B cell (primary cell): ENCODE measurements around the gene CCDC196. TPM values are rescaled to one million over a fixed set of nuclear protein-coding genes. Genes with fewer than 3 reads are reported as not detected.

Experiments used
- ATAC-seq: fragments of 200-7000 bp; cut with Tn5 transposase; one replicate; pipeline ENCODE4 v1.10.0; 2021; ENCODE audit warnings: low read depth, mild to moderate bottlenecking, moderate number of reproducible peaks, moderate library complexity
- CTCF ChIA-PET: fragments of 350-600 bp; sonication (Branson Sonifier 250); formaldehyde crosslinking; loops from one replicate; lab custom pipeline; 2021; ENCODE audit warnings: antibody characterized with exemption, inconsistent platforms; lab: Charles Lee
- POLR2A ChIA-PET: fragments of 350-600 bp; sonication (Branson Sonifier 250); formaldehyde crosslinking; loops from one replicate; lab custom pipeline; 2021; ENCODE audit warnings: antibody characterized with exemption; lab: Charles Lee
- DNase-seq: peaks from one replicate; pipeline ENCODE4 v3.0.0; 2013
- H2AFZ ChIP-seq: 2 replicates; pipeline ENCODE4 v1.6.1; 2012; ENCODE audit warnings: mild to moderate bottlenecking, low read depth, low read length; ENCODE audit not compliant: insufficient read depth, poor library complexity, severe bottlenecking
- H3K27ac ChIP-seq, 2 donors: 1 replicate in 1 of 2; 2 replicates in 1 of 2; pipeline ENCODE4 v1.5.1; 2012 to 2013; ENCODE audit warnings: low read length in 2 of 2, mild to moderate bottlenecking in 2 of 2, moderate library complexity in 1 of 2
- H3K27me3 ChIP-seq, 4 experiments: fragments of 200-600 bp in 1 of 4; sonication (generic) in 1 of 4; replicated peaks in 1 of 4; 1 replicate in 2 of 4; 2 replicates in 2 of 4; pipeline versions ENCODE4 v1.6.1 to v1.7.0; 2013 to 2016; ENCODE audit warnings: low read length in 3 of 4, mild to moderate bottlenecking in 2 of 4, mixed read lengths in 1 of 4, moderate library complexity in 1 of 4; ENCODE audit not compliant: insufficient read depth in 4 of 4, control insufficient read depth in 3 of 4; ENCODE audit errors: control extremely low read depth in 1 of 4
- H3K36me3 ChIP-seq, 2 experiments: replicated peaks in 1 of 2; 1 replicate in 1 of 2; 2 replicates in 1 of 2; pipeline versions ENCODE4 v1.6.1 to v1.7.1; 2013; ENCODE audit warnings: low read length in 1 of 2; ENCODE audit not compliant: insufficient read depth in 2 of 2, control insufficient read depth in 1 of 2; ENCODE audit errors: control extremely low read depth in 1 of 2, extremely low read depth in 1 of 2
- H3K4me1 ChIP-seq, 2 donors: fragments of 200-600 bp in 1 of 2; sonication (generic) in 1 of 2; 1 replicate in 1 of 2; 2 replicates in 1 of 2; pipeline versions ENCODE4 v1.5.1 to v1.6.1; 2013 to 2017; ENCODE audit warnings: low read length in 2 of 2; ENCODE audit not compliant: control insufficient read depth in 2 of 2, insufficient read depth in 2 of 2
- H3K4me2 ChIP-seq: replicated peaks from 2 replicates; pipeline ENCODE3; 2012; ENCODE audit warnings: mild to moderate bottlenecking, low read depth, low read length; ENCODE audit not compliant: poor library complexity, severe bottlenecking
- H3K4me3 ChIP-seq, 5 experiments: fragments of 200-600 bp in 1 of 5; sonication (generic) in 1 of 5; 1 replicate in 3 of 5; 2 replicates in 2 of 5; pipeline versions ENCODE4 v1.5.1 to v1.7.0; 2011 to 2016; ENCODE audit warnings: low read length in 4 of 5, mild to moderate bottlenecking in 4 of 5, low read depth in 2 of 5, control low read depth in 1 of 5, moderate library complexity in 1 of 5; ENCODE audit not compliant: insufficient read depth in 1 of 5; ENCODE audit errors: control extremely low read depth in 1 of 5, extremely low read depth in 1 of 5
- H3K79me2 ChIP-seq: fragments of 200-600 bp; sonication (generic); one replicate; pipeline ENCODE4 v1.6.0; 2016; ENCODE audit warnings: low read length; ENCODE audit not compliant: control insufficient read depth, insufficient read depth
- H3K9ac ChIP-seq: fragments of 200-600 bp; sonication (generic); 2 replicates; pipeline ENCODE4 v1.6.1; 2017; ENCODE audit warnings: mild to moderate bottlenecking, low read length, moderate library complexity
- H3K9me3 ChIP-seq, 3 donors: one replicate each; pipeline versions ENCODE4 v1.6.1 to v1.7.1; 2013; ENCODE audit warnings: low read length in 2 of 3; ENCODE audit not compliant: control insufficient read depth in 2 of 3, insufficient read depth in 1 of 3; ENCODE audit errors: control extremely low read depth in 1 of 3
- H4K20me1 ChIP-seq: 2 replicates; pipeline ENCODE4 v1.6.0; 2012; ENCODE audit warnings: mild to moderate bottlenecking, low read length; ENCODE audit not compliant: insufficient read depth, control insufficient read depth, poor library complexity, severe bottlenecking
- H3K27ac Mint-ChIP-seq: one replicate; pipeline ENCODE4 v1.8.0; 2021; ENCODE audit warnings: mixed read lengths
- H3K27me3 Mint-ChIP-seq: one replicate; pipeline ENCODE4 v1.8.0; 2021; ENCODE audit warnings: mixed read lengths
- H3K4me1 Mint-ChIP-seq: one replicate; pipeline ENCODE4 v1.8.0; 2021; ENCODE audit warnings: mixed read lengths
- H3K4me3 Mint-ChIP-seq: one replicate; pipeline ENCODE4 v1.8.0; 2021; ENCODE audit warnings: mixed read lengths
- H3K9me3 Mint-ChIP-seq: one replicate; pipeline ENCODE4 v1.8.0; 2022; ENCODE audit warnings: mixed read lengths; ENCODE audit not compliant: insufficient read depth
- EZH2 ChIP-seq: IDR thresholded peaks from 2 replicates; pipeline ENCODE4 v1.6.1; 2012; ENCODE audit warnings: borderline replicate concordance, low read depth, mild to moderate bottlenecking, moderate library complexity, low read length; ENCODE audit not compliant: insufficient read depth, poor library complexity, severe bottlenecking
- WGBS: methylation state at CpG from one replicate; pipeline ENCODE4 v1.1.5; 2013; ENCODE audit warnings: missing lambda C conversion rate; ENCODE audit not compliant: insufficient coverage; 5-methylcytosine and 5-hydroxymethylcytosine counted together
- intact Hi-C: fragments of 100-400 bp; cut with micrococcal nuclease; formaldehyde crosslinking; loops from one replicate; pipeline ENCODE4 v1.10.0; 2022
- polyA plus RNA-seq: library from polyadenylated mRNA; depleted of rRNA; stranded (reverse); fragments of >200 nt; gene quantifications from 2 replicates; pipeline ENCODE4 v1.2.3, GENCODE V29; 2012
- total RNA-seq, 2 donors: library from RNA; stranded (reverse); fragments of 120-200 nt in 1 of 2; gene quantifications; 1 replicate in 1 of 2; 2 replicates in 1 of 2; pipeline versions ENCODE4 v1.2.3 to v1.2.4, GENCODE V29; 2013 to 2022
- TF ChIP-seq, protein P1 (sequence below): fragments of 200-600 bp; IDR thresholded peaks from one replicate; pipeline ENCODE4 v1.8.0; 2022; ENCODE audit warnings: antibody characterized with exemption, mild to moderate bottlenecking

The CCDC196 gene
- total and polyA plus RNA-seq, 2 donors (not counting 1 experiment from before 2014, with no cell fraction given), result not detected

DNA sequence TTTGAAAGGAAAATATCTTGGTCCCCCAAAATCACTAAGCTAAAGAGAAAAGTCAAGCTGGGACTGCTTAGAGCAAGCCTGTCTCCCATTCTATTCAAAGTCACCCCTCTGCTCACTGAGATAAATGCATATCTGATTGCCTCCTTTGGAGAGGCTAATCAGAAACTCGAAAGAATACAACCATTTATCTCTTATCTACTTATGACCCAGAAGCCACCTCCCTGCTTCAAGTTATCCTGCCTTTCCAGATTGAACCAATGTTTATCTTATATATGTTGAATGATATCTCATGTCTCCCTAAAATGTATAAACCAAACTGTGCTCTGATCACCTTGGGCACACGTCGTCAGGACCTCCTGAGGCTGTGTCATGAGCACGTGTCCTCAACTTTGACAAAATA lies 14.6 kb upstream of the CCDC196 start:
- intact Hi-C loops, result no loop called here
- no peak overlapping the region for H3K27ac ChIP-seq
- no peaks in the 10 kb centered on the region for H3K4me1 ChIP-seq
- peaks cover 0 to 14% (median 3%) of the 10 kb centered on the region in 3 donors for H3K9me3 ChIP-seq
- H3K4me2 ChIP-seq, result no peak overlapping the region
- no peaks in the 10 kb centered on the region for H3K79me2 ChIP-seq
- no peak overlapping the region for H3K4me3 Mint-ChIP-seq
- POLR2A ChIA-PET, result no interaction called here
- no peak overlapping the region for H2AFZ ChIP-seq
- H3K27ac Mint-ChIP-seq, result no peak overlapping the region
- WGBS, result no CpG with 5 or more reads among the region's 4 CpGs
- no peaks in the 10 kb centered on the region for H4K20me1 ChIP-seq
- TF ChIP-seq, protein P1, sequence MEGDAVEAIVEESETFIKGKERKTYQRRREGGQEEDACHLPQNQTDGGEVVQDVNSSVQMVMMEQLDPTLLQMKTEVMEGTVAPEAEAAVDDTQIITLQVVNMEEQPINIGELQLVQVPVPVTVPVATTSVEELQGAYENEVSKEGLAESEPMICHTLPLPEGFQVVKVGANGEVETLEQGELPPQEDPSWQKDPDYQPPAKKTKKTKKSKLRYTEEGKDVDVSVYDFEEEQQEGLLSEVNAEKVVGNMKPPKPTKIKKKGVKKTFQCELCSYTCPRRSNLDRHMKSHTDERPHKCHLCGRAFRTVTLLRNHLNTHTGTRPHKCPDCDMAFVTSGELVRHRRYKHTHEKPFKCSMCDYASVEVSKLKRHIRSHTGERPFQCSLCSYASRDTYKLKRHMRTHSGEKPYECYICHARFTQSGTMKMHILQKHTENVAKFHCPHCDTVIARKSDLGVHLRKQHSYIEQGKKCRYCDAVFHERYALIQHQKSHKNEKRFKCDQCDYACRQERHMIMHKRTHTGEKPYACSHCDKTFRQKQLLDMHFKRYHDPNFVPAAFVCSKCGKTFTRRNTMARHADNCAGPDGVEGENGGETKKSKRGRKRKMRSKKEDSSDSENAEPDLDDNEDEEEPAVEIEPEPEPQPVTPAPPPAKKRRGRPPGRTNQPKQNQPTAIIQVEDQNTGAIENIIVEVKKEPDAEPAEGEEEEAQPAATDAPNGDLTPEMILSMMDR, result no peak
- TF ChIP-seq EZH2, result no peak
- CTCF ChIA-PET, result interaction anchor here (0.7 to 0.9 kb wide), 2 partner anchors 19 to 20 kb away, joined by 3 to 5 read pairs; no protein-coding TSS in a partner anchor
- H3K4me3 ChIP-seq, result no peak overlapping the region
- no peak for DNase-seq
- no peak overlapping the region for H3K9ac ChIP-seq
- H3K36me3 ChIP-seq, result no peaks in the 10 kb centered on the region
- no peaks in the 10 kb centered on the region for H3K27me3 ChIP-seq
- no peaks in the 10 kb centered on the region for H3K27me3 Mint-ChIP-seq
- H3K9me3 Mint-ChIP-seq, result peaks cover 4% of the 10 kb centered on the region
- no peak for ATAC-seq
- H3K4me1 Mint-ChIP-seq, result no peaks in the 10 kb centered on the region

DNA sequence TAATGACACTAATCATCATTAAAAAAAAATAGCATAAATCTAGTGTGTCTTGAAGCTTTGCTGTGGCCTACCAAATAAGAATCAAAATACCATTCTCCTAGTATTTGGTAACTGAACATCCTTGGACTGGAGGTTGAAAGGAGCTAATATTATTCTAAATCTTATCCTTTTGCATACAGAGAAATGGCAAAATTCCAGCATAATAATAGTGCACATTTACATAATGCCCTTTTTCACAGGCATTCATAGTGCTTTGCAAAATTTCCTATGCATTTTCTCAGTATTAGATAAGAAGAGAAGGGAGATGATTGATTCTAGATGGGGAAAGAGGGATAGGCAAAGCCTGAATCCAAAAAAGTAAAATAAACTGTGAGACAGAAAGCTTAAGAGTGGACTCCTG lies 13.9 kb upstream of the CCDC196 start:
- Histone ChIP-seq H4K20me1 (no peaks in the 10 kb centered on the region), H2AFZ (no peak overlapping the region), H3K4me3 (no peak overlapping the region), H3K36me3 (no peaks in the 10 kb centered on the region), H3K9ac (no peak overlapping the region), H3K4me2 (no peak overlapping the region), H3K27me3 (no peaks in the 10 kb centered on the region), H3K9me3 (peaks cover 0 to 14% (median 3%) of the 10 kb centered on the region in 3 donors), H3K4me1 (no peaks in the 10 kb centered on the region), H3K79me2 (no peaks in the 10 kb centered on the region), H3K27ac (no peak overlapping the region)
- Mint-ChIP-seq H3K4me1 (no peaks in the 10 kb centered on the region), H3K27me3 (no peaks in the 10 kb centered on the region), H3K9me3 (peaks cover 4% of the 10 kb centered on the region), H3K4me3 (no peak overlapping the region), H3K27ac (no peak overlapping the region)
- no peak for ATAC-seq
- no peak for DNase-seq
- no peak for TF ChIP-seq EZH2
- TF ChIP-seq, protein P1, result no peak
- POLR2A ChIA-PET, result no interaction called here
- intact Hi-C loops, result no loop called here
- CTCF ChIA-PET, result no interaction called here
